WTC11 (cell line): ENCODE results near the gene ARHGAP25. TPM values are rescaled to one million over a fixed set of nuclear protein-coding genes. Genes with fewer than 3 reads are reported as not detected.

Experiments
- ATAC-seq: fragments of 200-7000 bp; cut with Tn5 transposase; 2 replicates; pipeline ENCODE4 v1.10.0; 2021; ENCODE audit warnings: mild to moderate bottlenecking, moderate library complexity
- CTCF ChIA-PET: fragments of 300-600 bp; sonication (Branson Sonifier 250); formaldehyde crosslinking; loops from one replicate; lab custom pipeline; 2021; ENCODE audit warnings: antibody characterized with exemption; lab: Charles Lee
- POLR2A ChIA-PET: fragments of 350-600 bp; sonication (Branson Sonifier 250); formaldehyde crosslinking; loops from one replicate; lab custom pipeline; 2021; ENCODE audit warnings: antibody characterized with exemption; lab: Charles Lee
- DNase-seq: peaks from one replicate; pipeline ENCODE4 v3.0.0; 2021; ENCODE audit warnings: low spot score
- H3K27ac Mint-ChIP-seq: 2 replicates; pipeline ENCODE4 v1.8.0; 2021; ENCODE audit warnings: mixed read lengths
- H3K27me3 Mint-ChIP-seq: 2 replicates; pipeline ENCODE4 v1.8.0; 2021; ENCODE audit warnings: low read depth, mild to moderate bottlenecking, moderate library complexity, mixed read lengths
- H3K36me3 Mint-ChIP-seq: 2 replicates; pipeline ENCODE4 v1.8.0; 2021; ENCODE audit warnings: mixed read lengths
- H3K4me1 Mint-ChIP-seq: 2 replicates; pipeline ENCODE4 v1.8.0; 2022; ENCODE audit warnings: mixed read lengths
- H3K4me3 Mint-ChIP-seq: 2 replicates; pipeline ENCODE4 v1.8.0; 2021; ENCODE audit warnings: mild to moderate bottlenecking, moderate library complexity, mixed read lengths
- H3K9me3 Mint-ChIP-seq: 2 replicates; pipeline ENCODE4 v1.8.0; 2021; ENCODE audit warnings: mixed read lengths
- ATF6 ChIP-seq: sonication (generic); formaldehyde crosslinking; IDR thresholded peaks from 2 replicates; pipeline ENCODE4 v1.8.1; 2023; ENCODE audit warnings: mild to moderate bottlenecking, missing genetic modification reagents
- CREB1 ChIP-seq: sonication (generic); formaldehyde crosslinking; IDR thresholded peaks from 2 replicates; pipeline ENCODE4 v1.8.0; 2023; ENCODE audit warnings: mild to moderate bottlenecking, missing genetic modification reagents
- E2F1 ChIP-seq: sonication (generic); formaldehyde crosslinking; IDR thresholded peaks from 2 replicates; pipeline ENCODE4 v1.8.0; 2022; ENCODE audit warnings: mild to moderate bottlenecking, missing genetic modification reagents
- FOXK1 ChIP-seq: sonication (generic); formaldehyde crosslinking; IDR thresholded peaks from 2 replicates; pipeline ENCODE4 v1.8.0; 2022; ENCODE audit warnings: mild to moderate bottlenecking, moderate library complexity, missing genetic modification reagents
- GTF2I ChIP-seq: fragments of 250-450 bp; sonication (Bioruptor Pico); conservative IDR thresholded peaks from 2 replicates; pipeline ENCODE4 v1.4.0; 2021; ENCODE audit warnings: mild to moderate bottlenecking
- NFYB ChIP-seq: sonication (generic); formaldehyde crosslinking; conservative IDR thresholded peaks from 2 replicates; pipeline ENCODE4 v1.8.0; 2022; ENCODE audit warnings: low read depth, missing genetic modification reagents
- SOX15 ChIP-seq: fragments of 250-450 bp; sonication (Bioruptor Pico); IDR thresholded peaks from 2 replicates; pipeline ENCODE4 v1.9.0; 2021; ENCODE audit warnings: mild to moderate bottlenecking
- STAT6 ChIP-seq: sonication (generic); formaldehyde crosslinking; conservative IDR thresholded peaks from 2 replicates; pipeline ENCODE4 v1.8.1; 2023; ENCODE audit warnings: mild to moderate bottlenecking, low read depth, missing genetic modification reagents, moderate library complexity
- TP53 ChIP-seq: sonication (generic); formaldehyde crosslinking; IDR thresholded peaks from 2 replicates; pipeline ENCODE4 v1.8.1; 2023; ENCODE audit warnings: mild to moderate bottlenecking, missing genetic modification reagents
- USF2 ChIP-seq: sonication (generic); formaldehyde crosslinking; IDR thresholded peaks from 2 replicates; pipeline ENCODE4 v1.8.1; 2023; ENCODE audit warnings: mild to moderate bottlenecking, missing genetic modification reagents, moderate library complexity
- ZNF263 ChIP-seq: sonication (generic); formaldehyde crosslinking; IDR thresholded peaks from 2 replicates; pipeline ENCODE4 v1.8.1; 2022; ENCODE audit warnings: low read depth, mild to moderate bottlenecking, moderate library complexity, missing genetic modification reagents
- ZNF317 ChIP-seq: sonication (generic); formaldehyde crosslinking; IDR thresholded peaks from 2 replicates; pipeline ENCODE4 v1.8.1; 2023; ENCODE audit warnings: low read depth, mild to moderate bottlenecking, moderate library complexity, missing genetic modification reagents, borderline replicate concordance
- ZNF396 ChIP-seq: fragments of 250-450 bp; sonication (Bioruptor Pico); IDR thresholded peaks from 2 replicates; pipeline ENCODE4 v1.8.0; 2021; ENCODE audit warnings: mild to moderate bottlenecking, moderate library complexity, borderline replicate concordance
- total RNA-seq: library from RNA; stranded (reverse); gene quantifications from 3 replicates; pipeline ENCODE4 v1.2.3, GENCODE V29; 2021
- TF ChIP-seq, protein P1 (sequence below): sonication (generic); formaldehyde crosslinking; IDR thresholded peaks from 2 replicates; pipeline ENCODE4 v1.8.0; 2022; ENCODE audit warnings: missing genetic modification reagents
- TF ChIP-seq, protein P2 (sequence below): fragments of 200-600 bp; IDR thresholded peaks from 2 replicates; pipeline ENCODE4 v1.8.0; 2022; ENCODE audit warnings: antibody characterized with exemption

Gene ARHGAP25
- total RNA-seq, 1 experiment from 2014 or later = 2.9 TPM

DNA sequence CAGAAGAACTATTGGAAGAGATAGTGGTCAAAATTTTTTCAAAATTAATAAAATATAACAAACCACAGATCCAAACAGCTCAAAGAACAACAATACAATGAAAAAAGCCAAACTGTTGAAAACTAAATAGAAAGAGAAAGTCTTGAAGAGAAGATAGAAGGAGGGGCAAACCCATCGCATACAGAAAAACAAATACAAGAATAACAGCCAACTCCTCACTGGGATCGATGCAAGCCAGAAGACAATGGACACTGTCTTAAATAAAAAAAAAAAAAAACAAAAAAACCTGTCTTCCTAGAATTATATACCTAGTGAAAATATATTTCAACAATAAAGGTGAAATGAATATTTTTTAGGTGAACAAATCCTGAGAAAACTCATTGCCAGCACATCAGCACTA, 34.1 kb upstream of the ARHGAP25 start:
- TF ChIP-seq E2F1 (CRISPR knock-in tag) = no peak
- no peak for TF ChIP-seq ZNF263 (CRISPR knock-in tag)
- TF ChIP-seq ZNF317 (CRISPR knock-in tag) = peak; percentile 88
- Mint-ChIP-seq H3K9me3 (peaks cover 41% of the 10 kb centered on the region), H3K4me1 (peaks cover 20% of the 10 kb centered on the region), H3K36me3 (peaks cover 39% of the 10 kb centered on the region), H3K27me3 (no peaks in the 10 kb centered on the region), H3K4me3 (no peak overlapping the region), H3K27ac (no peak overlapping the region)
- ChIA-PET CTCF (interaction anchor here (1.0 to 1.7 kb wide), 2 partner anchors 9 kb away, joined by 6 to 9 read pairs; no protein-coding TSS in a partner anchor), POLR2A (no interaction called here)
- no peak for ATAC-seq
- DNase-seq = no peak

- no peak overlapping the region for H3K4me3 Mint-ChIP-seq
- ChIA-PET POLR2A (no interaction called here), CTCF (no interaction called here)
- H3K27ac Mint-ChIP-seq = no peak overlapping the region
- TF ChIP-seq FOXK1 (CRISPR knock-in tag) (no peak), ZNF263 (CRISPR knock-in tag) (no peak), USF2 (CRISPR knock-in tag) (no peak), GTF2I (CRISPR knock-in tag) (no peak), SOX15 (no peak), STAT6 (CRISPR knock-in tag) (no peak)
- TF ChIP-seq, protein P1, sequence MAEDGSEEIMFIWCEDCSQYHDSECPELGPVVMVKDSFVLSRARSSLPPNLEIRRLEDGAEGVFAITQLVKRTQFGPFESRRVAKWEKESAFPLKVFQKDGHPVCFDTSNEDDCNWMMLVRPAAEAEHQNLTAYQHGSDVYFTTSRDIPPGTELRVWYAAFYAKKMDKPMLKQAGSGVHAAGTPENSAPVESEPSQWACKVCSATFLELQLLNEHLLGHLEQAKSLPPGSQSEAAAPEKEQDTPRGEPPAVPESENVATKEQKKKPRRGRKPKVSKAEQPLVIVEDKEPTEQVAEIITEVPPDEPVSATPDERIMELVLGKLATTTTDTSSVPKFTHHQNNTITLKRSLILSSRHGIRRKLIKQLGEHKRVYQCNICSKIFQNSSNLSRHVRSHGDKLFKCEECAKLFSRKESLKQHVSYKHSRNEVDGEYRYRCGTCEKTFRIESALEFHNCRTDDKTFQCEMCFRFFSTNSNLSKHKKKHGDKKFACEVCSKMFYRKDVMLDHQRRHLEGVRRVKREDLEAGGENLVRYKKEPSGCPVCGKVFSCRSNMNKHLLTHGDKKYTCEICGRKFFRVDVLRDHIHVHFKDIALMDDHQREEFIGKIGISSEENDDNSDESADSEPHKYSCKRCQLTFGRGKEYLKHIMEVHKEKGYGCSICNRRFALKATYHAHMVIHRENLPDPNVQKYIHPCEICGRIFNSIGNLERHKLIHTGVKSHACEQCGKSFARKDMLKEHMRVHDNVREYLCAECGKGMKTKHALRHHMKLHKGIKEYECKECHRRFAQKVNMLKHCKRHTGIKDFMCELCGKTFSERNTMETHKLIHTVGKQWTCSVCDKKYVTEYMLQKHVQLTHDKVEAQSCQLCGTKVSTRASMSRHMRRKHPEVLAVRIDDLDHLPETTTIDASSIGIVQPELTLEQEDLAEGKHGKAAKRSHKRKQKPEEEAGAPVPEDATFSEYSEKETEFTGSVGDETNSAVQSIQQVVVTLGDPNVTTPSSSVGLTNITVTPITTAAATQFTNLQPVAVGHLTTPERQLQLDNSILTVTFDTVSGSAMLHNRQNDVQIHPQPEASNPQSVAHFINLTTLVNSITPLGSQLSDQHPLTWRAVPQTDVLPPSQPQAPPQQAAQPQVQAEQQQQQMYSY (CRISPR knock-in tag) = no peak
- no peak for DNase-seq
- no peaks in the 10 kb centered on the region for H3K27me3 Mint-ChIP-seq
- ATAC-seq = no peak
- no peaks in the 10 kb centered on the region for H3K36me3 Mint-ChIP-seq
- H3K9me3 Mint-ChIP-seq = no peaks in the 10 kb centered on the region; the same call in 1 of the 2 replicates
- peaks cover 13% of the 10 kb centered on the region for H3K4me1 Mint-ChIP-seq
Observed at GRCh38 chr2:68706637-68707036, 28.0 kb upstream of the ARHGAP25 start.

- ChIA-PET POLR2A (interaction anchor here (0.6 kb wide), 1 partner anchor 9 kb away, joined by 3 read pairs; no protein-coding TSS in a partner anchor), CTCF (interaction anchor here (0.8 to 2.5 kb wide), 36 partner anchors 9 to 305 kb away, joined by 3 to 27 read pairs (median 7); partner anchors contain the start of genes APLF, FBXO48 and PROKR1)
- ATAC-seq (no peak), DNase-seq (no peak)
- no peak overlapping the region for H3K27ac Mint-ChIP-seq
- no peaks in the 10 kb centered on the region for H3K27me3 Mint-ChIP-seq
- H3K9me3 Mint-ChIP-seq = no peaks in the 10 kb centered on the region
- peaks cover 6% of the 10 kb centered on the region for H3K4me1 Mint-ChIP-seq
- H3K36me3 Mint-ChIP-seq = no peaks in the 10 kb centered on the region
- TF ChIP-seq, protein P2, sequence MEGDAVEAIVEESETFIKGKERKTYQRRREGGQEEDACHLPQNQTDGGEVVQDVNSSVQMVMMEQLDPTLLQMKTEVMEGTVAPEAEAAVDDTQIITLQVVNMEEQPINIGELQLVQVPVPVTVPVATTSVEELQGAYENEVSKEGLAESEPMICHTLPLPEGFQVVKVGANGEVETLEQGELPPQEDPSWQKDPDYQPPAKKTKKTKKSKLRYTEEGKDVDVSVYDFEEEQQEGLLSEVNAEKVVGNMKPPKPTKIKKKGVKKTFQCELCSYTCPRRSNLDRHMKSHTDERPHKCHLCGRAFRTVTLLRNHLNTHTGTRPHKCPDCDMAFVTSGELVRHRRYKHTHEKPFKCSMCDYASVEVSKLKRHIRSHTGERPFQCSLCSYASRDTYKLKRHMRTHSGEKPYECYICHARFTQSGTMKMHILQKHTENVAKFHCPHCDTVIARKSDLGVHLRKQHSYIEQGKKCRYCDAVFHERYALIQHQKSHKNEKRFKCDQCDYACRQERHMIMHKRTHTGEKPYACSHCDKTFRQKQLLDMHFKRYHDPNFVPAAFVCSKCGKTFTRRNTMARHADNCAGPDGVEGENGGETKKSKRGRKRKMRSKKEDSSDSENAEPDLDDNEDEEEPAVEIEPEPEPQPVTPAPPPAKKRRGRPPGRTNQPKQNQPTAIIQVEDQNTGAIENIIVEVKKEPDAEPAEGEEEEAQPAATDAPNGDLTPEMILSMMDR = no peak
- TF ChIP-seq ATF6 (CRISPR knock-in tag) (no peak), CREB1 (no peak), NFYB (CRISPR knock-in tag) (no peak), TP53 (no peak), ZNF396 (CRISPR knock-in tag) (no peak)
- H3K4me3 Mint-ChIP-seq = no peak overlapping the region
Observed at GRCh38 chr2:68708629-68709028, 26.0 kb upstream of the ARHGAP25 start.
